WTC11 (cell line): ENCODE data around the gene NMU.

Source experiments
- ELF4 ChIP-seq: sonication (generic); formaldehyde crosslinking; IDR thresholded peaks from 2 replicates; pipeline ENCODE4 v1.8.1; 2022; ENCODE audit warnings: low read depth, mild to moderate bottlenecking, moderate library complexity, missing genetic modification reagents
- GRHL2 ChIP-seq: fragments of 250-450 bp; sonication (Bioruptor Pico); IDR thresholded peaks from 2 replicates; pipeline ENCODE4 v1.8.0; 2022; ENCODE audit warnings: mild to moderate bottlenecking, moderate library complexity; ENCODE audit not compliant: insufficient replicate concordance, severe bottlenecking
- NR1H2 ChIP-seq: sonication (generic); formaldehyde crosslinking; IDR thresholded peaks from 2 replicates; pipeline ENCODE4 v1.9.0; 2021; ENCODE audit warnings: mild to moderate bottlenecking, moderate library complexity, missing genetic modification reagents
- TP53 ChIP-seq: sonication (generic); formaldehyde crosslinking; IDR thresholded peaks from 2 replicates; pipeline ENCODE4 v1.8.1; 2023; ENCODE audit warnings: mild to moderate bottlenecking, missing genetic modification reagents
- ZNF138 ChIP-seq: sonication (generic); formaldehyde crosslinking; conservative IDR thresholded peaks from 2 replicates; pipeline ENCODE4 v1.8.1; 2022; ENCODE audit warnings: mild to moderate bottlenecking, moderate library complexity, missing genetic modification reagents
- ZNF396 ChIP-seq: fragments of 250-450 bp; sonication (Bioruptor Pico); IDR thresholded peaks from 2 replicates; pipeline ENCODE4 v1.8.0; 2021; ENCODE audit warnings: mild to moderate bottlenecking, moderate library complexity, borderline replicate concordance
- TF ChIP-seq, protein P1 (sequence below): fragments of 200-600 bp; IDR thresholded peaks from 2 replicates; pipeline ENCODE4 v1.8.0; 2022; ENCODE audit warnings: antibody characterized with exemption
- TF ChIP-seq, protein P2 (sequence below): sonication (generic); formaldehyde crosslinking; IDR thresholded peaks from 2 replicates; pipeline ENCODE4 v1.8.1; 2023; ENCODE audit warnings: mild to moderate bottlenecking, missing genetic modification reagents, borderline replicate concordance
- TF ChIP-seq, protein P3 (sequence below): sonication (generic); formaldehyde crosslinking; IDR thresholded peaks from 2 replicates; pipeline ENCODE4 v1.8.0; 2022; ENCODE audit warnings: mild to moderate bottlenecking, missing genetic modification reagents
- TF ChIP-seq, protein P4 (sequence below): fragments of 250-450 bp; sonication (Bioruptor Pico); IDR thresholded peaks from 2 replicates; pipeline ENCODE4 v1.9.0; 2021; ENCODE audit warnings: moderate library complexity, mild to moderate bottlenecking, inconsistent platforms, borderline replicate concordance

DNA sequence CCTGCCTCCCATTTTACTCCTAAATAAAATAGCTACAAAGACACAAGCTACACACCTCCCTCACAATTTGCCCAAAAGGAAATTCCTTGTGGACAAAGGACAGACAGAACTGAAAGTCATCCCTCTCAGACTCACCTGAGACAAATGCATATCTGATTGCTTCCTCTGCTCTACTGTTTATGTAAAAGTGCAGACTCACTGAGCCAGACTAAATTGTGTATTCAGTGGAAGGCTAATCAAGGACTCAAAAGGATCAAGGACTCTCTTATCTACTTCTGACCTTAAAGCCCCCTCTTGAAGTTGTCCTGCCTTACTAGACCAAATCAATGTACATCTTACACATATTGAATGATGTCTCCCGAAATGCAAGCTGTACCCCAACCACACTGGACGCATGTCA is 47.9 kb downstream of the NMU start:
- TF ChIP-seq, protein P1, sequence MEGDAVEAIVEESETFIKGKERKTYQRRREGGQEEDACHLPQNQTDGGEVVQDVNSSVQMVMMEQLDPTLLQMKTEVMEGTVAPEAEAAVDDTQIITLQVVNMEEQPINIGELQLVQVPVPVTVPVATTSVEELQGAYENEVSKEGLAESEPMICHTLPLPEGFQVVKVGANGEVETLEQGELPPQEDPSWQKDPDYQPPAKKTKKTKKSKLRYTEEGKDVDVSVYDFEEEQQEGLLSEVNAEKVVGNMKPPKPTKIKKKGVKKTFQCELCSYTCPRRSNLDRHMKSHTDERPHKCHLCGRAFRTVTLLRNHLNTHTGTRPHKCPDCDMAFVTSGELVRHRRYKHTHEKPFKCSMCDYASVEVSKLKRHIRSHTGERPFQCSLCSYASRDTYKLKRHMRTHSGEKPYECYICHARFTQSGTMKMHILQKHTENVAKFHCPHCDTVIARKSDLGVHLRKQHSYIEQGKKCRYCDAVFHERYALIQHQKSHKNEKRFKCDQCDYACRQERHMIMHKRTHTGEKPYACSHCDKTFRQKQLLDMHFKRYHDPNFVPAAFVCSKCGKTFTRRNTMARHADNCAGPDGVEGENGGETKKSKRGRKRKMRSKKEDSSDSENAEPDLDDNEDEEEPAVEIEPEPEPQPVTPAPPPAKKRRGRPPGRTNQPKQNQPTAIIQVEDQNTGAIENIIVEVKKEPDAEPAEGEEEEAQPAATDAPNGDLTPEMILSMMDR, result no peak
- TF ChIP-seq, protein P2, sequence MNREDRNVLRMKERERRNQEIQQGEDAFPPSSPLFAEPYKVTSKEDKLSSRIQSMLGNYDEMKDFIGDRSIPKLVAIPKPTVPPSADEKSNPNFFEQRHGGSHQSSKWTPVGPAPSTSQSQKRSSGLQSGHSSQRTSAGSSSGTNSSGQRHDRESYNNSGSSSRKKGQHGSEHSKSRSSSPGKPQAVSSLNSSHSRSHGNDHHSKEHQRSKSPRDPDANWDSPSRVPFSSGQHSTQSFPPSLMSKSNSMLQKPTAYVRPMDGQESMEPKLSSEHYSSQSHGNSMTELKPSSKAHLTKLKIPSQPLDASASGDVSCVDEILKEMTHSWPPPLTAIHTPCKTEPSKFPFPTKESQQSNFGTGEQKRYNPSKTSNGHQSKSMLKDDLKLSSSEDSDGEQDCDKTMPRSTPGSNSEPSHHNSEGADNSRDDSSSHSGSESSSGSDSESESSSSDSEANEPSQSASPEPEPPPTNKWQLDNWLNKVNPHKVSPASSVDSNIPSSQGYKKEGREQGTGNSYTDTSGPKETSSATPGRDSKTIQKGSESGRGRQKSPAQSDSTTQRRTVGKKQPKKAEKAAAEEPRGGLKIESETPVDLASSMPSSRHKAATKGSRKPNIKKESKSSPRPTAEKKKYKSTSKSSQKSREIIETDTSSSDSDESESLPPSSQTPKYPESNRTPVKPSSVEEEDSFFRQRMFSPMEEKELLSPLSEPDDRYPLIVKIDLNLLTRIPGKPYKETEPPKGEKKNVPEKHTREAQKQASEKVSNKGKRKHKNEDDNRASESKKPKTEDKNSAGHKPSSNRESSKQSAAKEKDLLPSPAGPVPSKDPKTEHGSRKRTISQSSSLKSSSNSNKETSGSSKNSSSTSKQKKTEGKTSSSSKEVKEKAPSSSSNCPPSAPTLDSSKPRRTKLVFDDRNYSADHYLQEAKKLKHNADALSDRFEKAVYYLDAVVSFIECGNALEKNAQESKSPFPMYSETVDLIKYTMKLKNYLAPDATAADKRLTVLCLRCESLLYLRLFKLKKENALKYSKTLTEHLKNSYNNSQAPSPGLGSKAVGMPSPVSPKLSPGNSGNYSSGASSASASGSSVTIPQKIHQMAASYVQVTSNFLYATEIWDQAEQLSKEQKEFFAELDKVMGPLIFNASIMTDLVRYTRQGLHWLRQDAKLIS (CRISPR knock-in tag), result no peak
- TF ChIP-seq ZNF138 (CRISPR knock-in tag) (no peak), TP53 (CRISPR knock-in tag) (no peak), NR1H2 (CRISPR knock-in tag) (no peak), GRHL2 (CRISPR knock-in tag) (no peak), ZNF396 (no peak), ELF4 (CRISPR knock-in tag) (no peak)
- TF ChIP-seq, protein P3, sequence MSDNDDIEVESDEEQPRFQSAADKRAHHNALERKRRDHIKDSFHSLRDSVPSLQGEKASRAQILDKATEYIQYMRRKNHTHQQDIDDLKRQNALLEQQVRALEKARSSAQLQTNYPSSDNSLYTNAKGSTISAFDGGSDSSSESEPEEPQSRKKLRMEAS (CRISPR knock-in tag), result no peak
- TF ChIP-seq, protein P4, sequence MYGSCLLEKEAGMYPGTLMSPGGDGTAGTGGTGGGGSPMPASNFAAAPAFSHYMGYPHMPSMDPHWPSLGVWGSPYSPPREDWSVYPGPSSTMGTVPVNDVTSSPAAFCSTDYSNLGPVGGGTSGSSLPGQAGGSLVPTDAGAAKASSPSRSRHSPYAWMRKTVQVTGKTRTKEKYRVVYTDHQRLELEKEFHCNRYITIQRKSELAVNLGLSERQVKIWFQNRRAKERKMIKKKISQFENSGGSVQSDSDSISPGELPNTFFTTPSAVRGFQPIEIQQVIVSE (CRISPR knock-in tag), result no peak
